Nephron progenitor cell (in vitro differentiated cells): ENCODE data around the gene NR2F1-AS1.

Experiments
- DNase-seq: peaks from one replicate; pipeline ENCODE4 v3.0.0; 2021
- H3K27ac Mint-ChIP-seq: 2 replicates; pipeline ENCODE4 v1.8.0; 2021; ENCODE audit warnings: mild to moderate bottlenecking, moderate library complexity, mixed read lengths
- H3K27me3 Mint-ChIP-seq: 2 replicates; pipeline ENCODE4 v1.8.0; 2021; ENCODE audit warnings: mild to moderate bottlenecking, low read depth, mixed read lengths; ENCODE audit not compliant: poor library complexity
- H3K36me3 Mint-ChIP-seq: 2 replicates; pipeline ENCODE4 v1.8.0; 2021; ENCODE audit warnings: low read depth, mixed read lengths
- H3K4me1 Mint-ChIP-seq: 2 replicates; pipeline ENCODE4 v1.8.0; 2021; ENCODE audit warnings: mixed read lengths
- H3K4me3 Mint-ChIP-seq: 2 replicates; pipeline ENCODE4 v1.8.0; 2021; ENCODE audit warnings: mild to moderate bottlenecking, moderate library complexity, mixed read lengths
- H3K9me3 Mint-ChIP-seq: 2 replicates; pipeline ENCODE4 v1.8.0; 2021; ENCODE audit warnings: mild to moderate bottlenecking, moderate library complexity, mixed read lengths
- CTCF ChIP-seq: fragments of 200-600 bp; sonication (generic); IDR thresholded peaks from 2 replicates; pipeline ENCODE4 v1.5.0; 2021; ENCODE audit warnings: antibody characterized with exemption

Gene NR2F1-AS1

GRCh38 chr5:93497096-93497495, 83.9 kb downstream of the NR2F1-AS1 start:
- Mint-ChIP-seq H3K4me3 (no peak overlapping the region), H3K27ac (no peak overlapping the region), H3K9me3 (no peaks in the 10 kb centered on the region), H3K4me1 (no peaks in the 10 kb centered on the region), H3K27me3 (peaks cover 8% of the 10 kb centered on the region), H3K36me3 (peaks cover 36% of the 10 kb centered on the region)
- DNase-seq: no peak
- TF ChIP-seq CTCF: no peak

DNA sequence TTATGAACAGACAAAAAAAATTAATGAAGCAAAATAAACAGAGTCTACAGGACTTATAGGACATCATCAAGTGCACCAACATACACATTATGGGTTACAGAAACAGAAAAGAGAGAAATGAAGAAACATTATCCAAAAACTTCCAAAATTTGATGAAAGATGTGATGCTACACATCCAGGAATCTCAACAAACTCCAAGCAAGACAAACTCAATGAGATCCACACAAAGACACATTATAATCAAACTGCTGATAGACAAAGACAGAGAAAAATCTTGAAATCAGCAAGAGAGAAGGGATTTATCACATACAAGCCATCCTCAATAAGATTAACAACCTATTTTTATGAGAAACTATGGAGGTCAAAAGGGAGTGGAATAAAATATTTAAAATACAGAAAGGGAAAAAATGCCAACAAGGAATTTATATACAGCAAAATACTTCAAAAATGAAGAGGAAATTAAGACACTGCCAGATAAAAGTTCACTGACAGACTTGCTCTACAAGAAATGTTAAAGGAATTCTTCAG, 101.0 kb downstream of the NR2F1-AS1 start:
- Mint-ChIP-seq H3K4me3 (no peak overlapping the region), H3K4me1 (no peaks in the 10 kb centered on the region), H3K36me3 (peaks cover 82% of the 10 kb centered on the region), H3K9me3 (peaks cover 70% of the 10 kb centered on the region), H3K27ac (no peak overlapping the region), H3K27me3 (peaks cover 9% of the 10 kb centered on the region)
- no peak for DNase-seq
- no peak for TF ChIP-seq CTCF

GRCh38 chr5:93477816-93478215, 103.2 kb downstream of the NR2F1-AS1 start:
- Mint-ChIP-seq H3K27me3 (peaks cover 6% of the 10 kb centered on the region), H3K36me3 (peaks cover 65% of the 10 kb centered on the region), H3K9me3 (peaks cover 47% of the 10 kb centered on the region), H3K4me1 (no peaks in the 10 kb centered on the region), H3K27ac (no peak overlapping the region), H3K4me3 (no peak overlapping the region)
- no peak for TF ChIP-seq CTCF
- no peak for DNase-seq

- Mint-ChIP-seq H3K36me3 (peaks cover 50% of the 10 kb centered on the region), H3K4me3 (no peak overlapping the region), H3K27ac (no peak overlapping the region), H3K9me3 (peaks cover 34% of the 10 kb centered on the region), H3K27me3 (peaks cover 6% of the 10 kb centered on the region), H3K4me1 (no peaks in the 10 kb centered on the region)
- TF ChIP-seq CTCF: no peak
- DNase-seq: no peak
Measured at GRCh38 chr5:93476251-93476742, 104.7 kb downstream of the NR2F1-AS1 start.

GRCh38 chr5:93462916-93463315, 118.1 kb downstream of the NR2F1-AS1 start:
- H3K4me1 Mint-ChIP-seq: no peaks in the 10 kb centered on the region
- no peak overlapping the region for H3K27ac Mint-ChIP-seq
- H3K36me3 Mint-ChIP-seq: peaks cover 84% of the 10 kb centered on the region
- no peak for DNase-seq
- peaks cover 88% of the 10 kb centered on the region for H3K9me3 Mint-ChIP-seq
- TF ChIP-seq CTCF: no peak
- H3K4me3 Mint-ChIP-seq: no peak overlapping the region
- no peaks in the 10 kb centered on the region for H3K27me3 Mint-ChIP-seq

- no peak for DNase-seq
- Mint-ChIP-seq H3K36me3 (peaks cover 86% of the 10 kb centered on the region), H3K27me3 (no peaks in the 10 kb centered on the region), H3K27ac (no peak overlapping the region), H3K4me3 (no peak overlapping the region), H3K4me1 (no peaks in the 10 kb centered on the region), H3K9me3 (peaks cover 83% of the 10 kb centered on the region)
- no peak for TF ChIP-seq CTCF
Measured at GRCh38 chr5:93461756-93462155, 119.3 kb downstream of the NR2F1-AS1 start.
